ENCODE results near the gene BRINP1.

DNA sequence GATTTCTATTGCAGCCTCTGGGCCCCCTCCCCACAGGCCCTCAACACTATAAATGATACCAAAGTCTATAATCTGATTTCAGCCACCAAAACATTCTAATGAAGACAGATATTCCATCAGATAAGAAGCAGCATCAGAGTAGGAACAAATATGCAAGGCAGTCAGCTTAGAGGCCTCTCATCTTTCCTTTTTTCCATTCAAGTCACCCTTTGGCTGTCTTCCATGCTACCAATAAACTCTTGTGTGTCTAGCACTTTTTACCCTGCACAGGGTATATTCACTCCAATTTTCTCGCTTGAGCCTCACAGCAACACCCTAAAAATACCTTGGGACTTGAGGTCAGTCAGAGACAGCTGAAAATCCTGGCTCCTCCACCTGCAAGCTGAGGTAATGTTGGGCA, 193.7 kb downstream of the BRINP1 start:
- TF ChIP-seq POLR2A (IDR thresholded peaks at IDR 0.05) = no peak
- TF ChIP-seq, protein P1, sequence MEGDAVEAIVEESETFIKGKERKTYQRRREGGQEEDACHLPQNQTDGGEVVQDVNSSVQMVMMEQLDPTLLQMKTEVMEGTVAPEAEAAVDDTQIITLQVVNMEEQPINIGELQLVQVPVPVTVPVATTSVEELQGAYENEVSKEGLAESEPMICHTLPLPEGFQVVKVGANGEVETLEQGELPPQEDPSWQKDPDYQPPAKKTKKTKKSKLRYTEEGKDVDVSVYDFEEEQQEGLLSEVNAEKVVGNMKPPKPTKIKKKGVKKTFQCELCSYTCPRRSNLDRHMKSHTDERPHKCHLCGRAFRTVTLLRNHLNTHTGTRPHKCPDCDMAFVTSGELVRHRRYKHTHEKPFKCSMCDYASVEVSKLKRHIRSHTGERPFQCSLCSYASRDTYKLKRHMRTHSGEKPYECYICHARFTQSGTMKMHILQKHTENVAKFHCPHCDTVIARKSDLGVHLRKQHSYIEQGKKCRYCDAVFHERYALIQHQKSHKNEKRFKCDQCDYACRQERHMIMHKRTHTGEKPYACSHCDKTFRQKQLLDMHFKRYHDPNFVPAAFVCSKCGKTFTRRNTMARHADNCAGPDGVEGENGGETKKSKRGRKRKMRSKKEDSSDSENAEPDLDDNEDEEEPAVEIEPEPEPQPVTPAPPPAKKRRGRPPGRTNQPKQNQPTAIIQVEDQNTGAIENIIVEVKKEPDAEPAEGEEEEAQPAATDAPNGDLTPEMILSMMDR (IDR thresholded peaks at IDR 0.05) = no peak
